Nephron (organoid): ENCODE data around the gene PDLIM5.

Experiments used
- H3K27ac Mint-ChIP-seq, 3 experiments: 2 replicates each; pipeline ENCODE4 v1.8.0; 2020; ENCODE audit warnings: mixed read lengths in 3 of 3, mild to moderate bottlenecking in 2 of 3, moderate library complexity in 1 of 3
- H3K27me3 Mint-ChIP-seq: 2 replicates; pipeline ENCODE4 v1.8.0; 2021; ENCODE audit warnings: low read depth, mild to moderate bottlenecking, moderate library complexity, mixed read lengths
- H3K36me3 Mint-ChIP-seq: 2 replicates; pipeline ENCODE4 v1.8.0; 2020; ENCODE audit warnings: low read depth, mixed read lengths
- H3K4me1 Mint-ChIP-seq: 2 replicates; pipeline ENCODE4 v1.8.0; 2020; ENCODE audit warnings: mixed read lengths
- H3K4me3 Mint-ChIP-seq, 3 experiments: 2 replicates each; pipeline ENCODE4 v1.8.0; 2020; ENCODE audit warnings: mild to moderate bottlenecking in 3 of 3, mixed read lengths in 3 of 3, moderate library complexity in 2 of 3
- H3K9me3 Mint-ChIP-seq: 2 replicates; pipeline ENCODE4 v1.8.0; 2020; ENCODE audit warnings: mixed read lengths
- CTCF ChIP-seq, 3 experiments: fragments of 200-600 bp; sonication (generic); IDR thresholded peaks; one replicate each; pipeline ENCODE4 v1.5.0; 2021; ENCODE audit warnings: antibody characterized with exemption in 3 of 3; ENCODE audit not compliant: unreplicated experiment in 3 of 3

The PDLIM5 gene

GRCh38 chr4:94698187-94698586, 246.4 kb downstream of the PDLIM5 start:
- H3K4me3 Mint-ChIP-seq = no peak overlapping the region
- peaks cover 5% of the 10 kb centered on the region for H3K27me3 Mint-ChIP-seq
- H3K4me1 Mint-ChIP-seq = no peaks in the 10 kb centered on the region
- H3K36me3 Mint-ChIP-seq = no peaks in the 10 kb centered on the region
- no peaks in the 10 kb centered on the region for H3K9me3 Mint-ChIP-seq
- TF ChIP-seq CTCF (IDR thresholded peaks at IDR 0.05; ENCODE audit: unreplicated experiment in 3 of 3) = no peak
- no peak overlapping the region for H3K27ac Mint-ChIP-seq

- H3K4me3 Mint-ChIP-seq = no peak overlapping the region
- H3K4me1 Mint-ChIP-seq = no peaks in the 10 kb centered on the region
- H3K36me3 Mint-ChIP-seq = no peaks in the 10 kb centered on the region
These were observed 248.6 kb downstream of the PDLIM5 start for GRCh38 chr4:94700298-94700697.

GRCh38 chr4:94701631-94702300, 250.0 kb downstream of the PDLIM5 start:
- no peaks in the 10 kb centered on the region for H3K9me3 Mint-ChIP-seq
- no peak for TF ChIP-seq CTCF (IDR thresholded peaks at IDR 0.05; ENCODE audit: unreplicated experiment in 3 of 3)
- H3K27ac Mint-ChIP-seq = no peak overlapping the region
- H3K27me3 Mint-ChIP-seq = peaks cover 5% of the 10 kb centered on the region
- H3K4me1 Mint-ChIP-seq = no peaks in the 10 kb centered on the region
- no peaks in the 10 kb centered on the region for H3K36me3 Mint-ChIP-seq
- H3K4me3 Mint-ChIP-seq = no peak overlapping the region

More at GRCh38 chr4:94700298-94700697, 248.6 kb downstream of the PDLIM5 start:
- Mint-ChIP-seq H3K9me3 (no peaks in the 10 kb centered on the region), H3K27me3 (peaks cover 5% of the 10 kb centered on the region), H3K27ac (no peak overlapping the region)
- no peak for TF ChIP-seq CTCF (IDR thresholded peaks at IDR 0.05; ENCODE audit: unreplicated experiment in 3 of 3)

GRCh38 chr4:94711635-94712034, 259.9 kb downstream of the PDLIM5 start:
- Mint-ChIP-seq H3K27ac (peak overlapping the region in 1 of 3 experiments; percentile 29), H3K4me1 (no peaks in the 10 kb centered on the region), H3K27me3 (no peaks in the 10 kb centered on the region), H3K36me3 (no peaks in the 10 kb centered on the region), H3K9me3 (no peaks in the 10 kb centered on the region), H3K4me3 (no peak overlapping the region)
- no peak for TF ChIP-seq CTCF (IDR thresholded peaks at IDR 0.05; ENCODE audit: unreplicated experiment in 3 of 3)

GRCh38 chr4:94714365-94715160, 262.8 kb downstream of the PDLIM5 start:
- no peak for TF ChIP-seq CTCF (IDR thresholded peaks at IDR 0.05; ENCODE audit: unreplicated experiment in 3 of 3)
- Mint-ChIP-seq H3K36me3 (no peaks in the 10 kb centered on the region), H3K27me3 (no peaks in the 10 kb centered on the region), H3K4me3 (no peak overlapping the region), H3K27ac (no peak overlapping the region), H3K4me1 (no peaks in the 10 kb centered on the region), H3K9me3 (peaks cover 6% of the 10 kb centered on the region)
